Stimulated activated CD4-positive, alpha-beta T cell treated with anti-CD3 and anti-CD28 coated beads, Interleukin-12 subunit alpha, Interleukin-12 subunit beta, amount 100 ng/mL, for 48 hours (primary cell): ENCODE results near the gene ADAM12.
"Not testable (repeated sequence)": the region's sequence is repeated elsewhere in the genome, so short reads cannot be mapped to it uniquely, and the experiment has no call there.

ENCODE experiments used
- DNase-seq, 3 donors: peaks; one replicate each; pipeline ENCODE4 v3.0.0-alpha.2; 2020; ENCODE audit warnings: low read depth in 2 of 3, low spot score in 1 of 3

Gene ADAM12

DNA sequence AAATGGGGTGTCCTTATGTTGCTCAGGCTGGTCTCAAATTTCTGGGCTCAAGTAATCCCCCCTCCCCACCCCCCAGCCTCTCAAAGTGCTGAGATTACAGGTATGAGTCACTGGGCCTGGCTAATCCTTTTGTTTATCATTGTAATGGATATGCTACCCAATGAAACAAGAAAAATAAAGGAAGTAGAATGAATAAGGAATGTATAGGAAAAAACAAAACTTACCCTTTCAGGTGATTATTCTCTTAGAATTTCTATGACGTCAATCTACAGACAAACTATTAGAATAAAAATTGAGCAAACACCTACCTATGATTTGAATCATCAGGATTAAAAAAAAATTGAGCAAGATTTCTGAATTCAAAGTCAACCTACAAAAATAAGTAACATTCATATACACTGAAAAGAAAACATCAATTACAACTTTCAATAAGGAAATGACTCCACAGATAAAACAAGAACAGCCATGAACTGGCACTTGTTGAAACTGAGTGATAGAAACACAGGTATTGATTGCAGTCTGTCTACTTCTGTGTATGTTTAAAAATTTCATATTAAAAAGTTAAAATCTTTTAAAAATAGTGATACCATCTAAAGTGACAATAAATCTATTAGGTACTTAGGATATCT lies 12.2 kb downstream of the ADAM12 start:
- DNase-seq: no peak

DNA sequence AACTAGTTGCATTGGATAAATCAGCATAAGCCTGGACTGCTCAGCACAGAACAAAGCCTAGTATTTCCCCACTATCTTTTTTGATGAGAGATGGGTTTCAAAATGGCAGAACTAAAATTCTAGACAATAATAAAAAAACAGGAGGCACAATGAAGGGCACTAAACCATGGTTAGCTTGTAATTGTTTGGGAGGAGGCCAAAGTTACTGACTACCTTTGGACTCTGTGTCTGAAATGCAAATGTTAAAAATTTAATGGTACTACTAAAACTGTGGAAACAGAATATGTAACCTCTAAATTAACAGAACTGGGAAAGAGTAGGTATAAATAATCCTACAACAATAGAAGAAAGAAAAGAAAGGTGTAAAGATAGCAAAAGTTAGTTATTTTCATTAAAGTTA lies 13.0 kb downstream of the ADAM12 start:
- no peak for DNase-seq

DNA sequence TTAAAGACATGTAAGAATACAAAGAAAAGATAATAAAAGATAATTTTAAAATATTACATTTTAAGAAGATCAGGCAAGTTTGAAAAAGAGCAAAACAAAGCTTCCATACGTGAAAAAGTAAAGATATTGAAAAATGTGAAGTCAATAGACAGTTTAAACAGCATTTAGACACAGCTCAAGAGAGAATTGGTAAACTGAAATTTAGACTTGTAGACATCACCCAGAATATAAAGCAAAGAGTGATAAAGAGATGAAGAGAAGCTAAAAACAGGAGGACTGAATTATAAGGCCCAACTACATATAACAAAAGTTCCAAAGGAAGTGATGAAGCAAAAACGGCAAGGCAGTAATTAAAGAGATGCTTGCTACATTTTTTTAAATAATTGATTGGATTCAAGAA lies 13.8 kb downstream of the ADAM12 start:
- no peak for DNase-seq

DNA sequence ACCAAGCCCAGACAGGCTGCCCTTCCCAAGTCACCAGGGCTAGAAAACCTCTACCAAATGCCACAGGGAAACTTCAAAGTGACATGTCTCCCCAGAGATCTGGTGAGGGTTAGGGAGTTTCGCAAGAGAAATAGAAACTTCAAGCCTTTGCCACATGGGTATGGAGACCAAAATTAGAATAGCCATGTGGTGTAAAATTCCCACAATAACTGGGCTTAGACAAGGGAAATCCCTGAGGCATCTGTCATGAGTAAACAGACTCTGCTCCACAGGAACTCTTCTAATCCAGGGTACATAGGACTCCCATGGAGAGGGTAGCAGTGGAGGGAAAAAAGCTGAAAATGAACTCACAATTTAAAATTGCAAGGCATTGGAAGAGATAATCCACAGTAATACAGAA lies 14.3 kb downstream of the ADAM12 start:
- DNase-seq: no peak

DNA sequence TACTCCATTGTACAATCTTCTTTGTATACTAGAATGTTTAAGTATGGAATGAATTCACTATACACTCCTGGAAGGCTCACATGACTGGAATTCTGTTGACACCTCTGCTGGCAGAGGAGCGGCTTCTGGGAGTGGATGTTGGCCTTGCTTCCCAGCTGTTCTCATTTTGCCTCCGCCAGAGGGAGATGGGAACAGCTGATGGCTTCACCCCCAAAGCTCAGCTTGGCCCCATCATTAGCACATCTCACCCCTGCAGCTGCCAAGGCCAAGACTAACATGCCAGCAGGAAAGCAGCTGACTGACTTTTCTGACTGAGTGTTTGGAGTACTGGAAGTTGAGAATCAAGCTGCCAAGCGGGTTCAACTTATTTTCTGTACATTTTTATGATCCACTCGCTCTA lies 15.1 kb downstream of the ADAM12 start:
- DNase-seq: no peak

DNA sequence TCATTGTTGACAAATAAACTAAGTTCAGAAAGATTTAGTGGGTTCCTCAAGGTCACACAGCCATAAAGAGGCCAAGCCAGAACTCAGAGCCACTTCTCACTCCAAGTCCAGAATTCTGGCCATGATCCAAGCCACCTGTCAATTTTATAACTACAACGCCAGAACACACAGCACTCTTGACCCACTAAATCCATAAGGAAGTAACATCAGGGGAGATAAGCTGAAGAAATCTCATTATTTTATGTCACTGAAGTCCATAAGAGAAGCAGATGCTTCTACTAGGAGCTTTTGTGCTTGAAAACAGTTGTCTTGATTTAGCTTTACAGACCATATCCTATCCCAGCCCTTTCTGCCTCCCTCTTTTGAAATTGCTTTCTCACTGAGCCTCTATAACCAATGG lies 15.9 kb downstream of the ADAM12 start:
- DNase-seq: no peak

DNA sequence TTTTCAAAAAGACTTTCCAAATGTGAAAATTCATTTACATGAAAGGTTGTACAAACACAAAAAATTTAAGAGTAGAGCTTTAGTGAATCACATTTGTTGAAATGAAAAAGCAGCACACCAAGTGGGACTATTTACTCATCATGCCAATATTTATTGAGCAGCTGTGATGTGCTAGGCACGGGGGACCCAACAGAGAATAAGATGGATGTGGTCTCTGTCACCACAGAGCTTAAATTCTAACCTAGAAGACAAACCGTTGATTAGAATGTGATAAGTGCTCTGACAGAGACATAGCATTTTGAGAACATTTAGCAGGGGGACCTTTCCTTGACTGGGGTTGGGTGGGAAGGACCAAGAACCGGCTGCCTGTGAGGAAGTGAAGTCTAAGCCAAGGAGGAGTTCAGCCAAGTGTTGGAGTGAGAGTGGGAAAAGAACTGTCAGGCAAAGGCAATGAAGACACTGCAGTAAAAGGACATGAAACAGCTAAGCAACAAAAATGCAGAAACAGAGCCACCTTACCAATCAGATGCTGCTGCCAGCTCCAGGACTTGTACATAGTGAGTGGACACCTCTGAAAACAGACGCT lies 19.1 kb downstream of the ADAM12 start:
- DNase-seq: no peak

DNA sequence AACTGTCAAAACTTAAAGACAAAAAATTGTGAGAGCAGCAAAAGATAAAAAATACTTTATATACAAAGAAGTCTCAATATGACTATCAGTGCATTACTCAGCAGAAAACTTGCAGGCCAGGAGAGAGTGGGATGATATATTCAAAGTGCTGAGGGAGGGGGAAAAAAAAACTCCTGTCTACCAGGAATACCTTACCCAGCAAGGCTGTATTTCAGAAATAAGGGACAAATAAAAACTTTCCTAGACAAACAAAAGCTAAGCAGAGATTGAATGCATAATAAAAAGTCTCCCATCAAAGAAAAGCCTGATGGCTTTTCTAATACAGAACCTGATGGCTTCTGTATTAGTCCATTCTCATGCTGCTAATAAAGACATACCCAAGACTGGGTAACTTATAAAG lies 31.1 kb downstream of the ADAM12 start:
- no peak for DNase-seq

DNA sequence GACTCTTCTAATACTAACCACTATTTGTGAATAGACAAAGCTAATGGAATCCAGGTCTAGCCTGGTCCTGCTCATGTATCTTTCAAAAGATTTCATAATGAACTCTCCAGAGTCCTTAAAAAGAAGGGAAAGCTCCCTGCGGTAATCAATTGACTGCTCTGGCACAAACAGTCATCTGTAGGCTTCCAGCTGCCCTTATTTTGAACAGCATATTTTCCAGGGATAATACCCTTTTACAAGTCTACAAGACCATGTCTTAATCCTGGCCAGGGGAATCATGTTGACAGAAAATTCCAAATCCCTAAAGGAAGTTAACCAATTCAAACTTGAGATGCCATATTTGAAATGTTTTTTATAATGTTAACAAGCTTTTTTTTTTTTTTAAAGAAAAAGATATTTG lies 34.6 kb downstream of the ADAM12 start:
- DNase-seq: no peak

DNA sequence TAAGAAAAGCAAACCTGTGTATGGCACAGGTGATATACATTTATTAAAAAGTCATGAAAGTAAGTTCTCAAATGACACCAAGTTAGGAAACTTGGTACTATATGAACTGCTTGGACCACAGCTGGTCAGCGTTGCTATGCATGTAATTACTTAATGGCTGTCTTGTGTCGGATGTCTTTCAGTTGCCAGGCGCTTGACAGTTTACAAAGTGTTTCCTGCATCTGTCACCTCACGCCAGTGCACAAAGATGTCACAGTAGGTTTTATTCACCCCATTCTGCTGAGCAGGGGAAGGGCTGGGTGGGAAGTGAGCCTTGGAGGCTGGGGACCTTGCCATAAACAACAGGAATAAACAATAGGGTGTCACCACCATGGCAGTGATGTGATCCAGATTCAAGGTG lies 35.8 kb downstream of the ADAM12 start:
- DNase-seq: no peak

DNA sequence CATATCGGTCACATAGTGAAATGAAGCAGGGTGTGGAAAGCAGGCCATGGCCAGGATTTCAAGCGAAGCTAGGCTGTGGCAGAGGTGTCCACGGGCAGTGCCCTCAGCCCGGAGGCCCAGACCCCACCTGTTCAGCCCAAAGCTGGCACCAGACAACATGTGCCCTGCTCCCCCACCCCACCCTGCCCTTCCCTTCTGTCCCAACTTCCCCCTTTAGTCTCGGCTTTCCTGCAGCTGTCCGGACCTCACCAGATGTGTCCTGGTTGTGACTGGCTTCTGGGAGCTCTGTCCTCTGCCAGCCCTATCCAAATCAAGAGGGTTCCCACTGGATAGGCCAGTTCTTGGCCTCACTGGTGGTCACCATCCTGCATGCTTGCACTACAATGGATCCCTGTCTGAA lies 37.3 kb downstream of the ADAM12 start:
- no peak for DNase-seq

DNA sequence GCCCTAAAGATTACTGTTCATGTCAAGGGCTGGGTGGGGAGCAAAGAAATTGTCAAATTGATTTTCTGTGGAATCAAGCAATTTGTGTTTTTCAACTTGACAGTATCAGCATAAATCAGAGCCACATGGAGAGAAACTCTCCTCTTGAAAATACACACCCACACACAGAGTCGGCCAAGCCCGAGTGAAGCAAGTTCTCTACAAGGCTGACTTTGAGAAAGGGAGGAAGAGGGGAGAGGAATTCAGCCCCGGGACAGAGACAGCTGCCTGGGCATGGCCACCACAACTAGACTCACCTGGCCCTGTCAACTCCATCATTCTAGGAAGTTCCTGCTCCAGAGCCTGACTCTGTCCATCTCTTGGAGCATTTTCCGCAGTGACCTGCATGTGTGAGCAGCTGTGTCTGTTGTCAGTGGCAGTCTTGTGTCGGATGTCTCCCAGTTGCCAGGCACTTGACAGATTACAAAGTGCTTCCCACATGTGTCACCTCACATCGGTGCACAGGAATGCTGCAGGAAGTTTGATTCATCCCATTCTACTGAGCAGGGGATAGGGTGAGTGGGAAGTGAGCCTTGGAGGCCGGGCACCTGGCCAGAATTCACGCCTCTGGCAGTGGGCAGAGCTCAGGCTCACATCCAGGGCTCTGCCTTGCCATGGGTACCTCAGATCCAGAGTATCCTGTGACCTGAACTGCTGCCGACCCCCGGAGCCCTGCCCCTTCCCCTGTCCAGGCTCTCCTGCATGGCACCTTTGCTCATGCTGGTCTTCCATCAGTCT lies 37.9 kb downstream of the ADAM12 start:
- DNase-seq: no peak

DNA sequence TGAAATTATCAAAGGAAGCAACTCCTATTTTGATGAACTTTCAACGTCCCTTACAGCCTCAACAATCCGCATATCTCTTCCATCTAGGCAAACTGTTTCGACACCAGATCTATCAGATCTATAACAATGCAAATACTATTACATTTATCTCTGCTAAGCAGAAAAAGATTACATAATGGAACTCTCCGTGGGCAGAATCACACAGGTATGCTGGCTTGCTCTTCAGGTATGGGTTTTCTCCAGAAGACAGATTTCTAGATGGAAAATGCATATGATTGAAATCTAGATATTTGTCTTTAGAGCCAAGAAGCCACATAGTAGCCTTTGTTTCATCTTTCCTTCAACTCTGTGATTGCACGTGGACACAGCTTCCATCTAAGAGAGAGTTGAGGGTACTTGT lies 38.6 kb downstream of the ADAM12 start:
- DNase-seq: no peak

DNA sequence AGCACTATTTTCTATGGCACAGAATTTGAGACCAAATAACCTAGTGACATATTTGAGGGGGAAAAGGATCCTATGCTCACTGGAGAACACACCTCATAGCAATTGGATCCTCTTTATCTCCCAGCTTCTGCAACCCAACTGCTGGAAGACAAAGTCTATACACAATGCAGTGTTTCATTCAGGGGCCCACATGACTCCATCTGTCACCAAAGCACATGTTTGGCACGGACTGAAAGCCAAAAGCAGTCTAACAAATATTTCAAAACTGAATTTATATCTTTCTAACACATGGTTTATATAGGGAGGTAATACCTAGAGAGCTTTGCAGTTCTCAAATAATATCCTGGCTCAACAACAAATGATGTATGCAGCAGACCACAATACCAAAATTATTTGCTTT lies 39.2 kb downstream of the ADAM12 start:
- no peak for DNase-seq

DNA sequence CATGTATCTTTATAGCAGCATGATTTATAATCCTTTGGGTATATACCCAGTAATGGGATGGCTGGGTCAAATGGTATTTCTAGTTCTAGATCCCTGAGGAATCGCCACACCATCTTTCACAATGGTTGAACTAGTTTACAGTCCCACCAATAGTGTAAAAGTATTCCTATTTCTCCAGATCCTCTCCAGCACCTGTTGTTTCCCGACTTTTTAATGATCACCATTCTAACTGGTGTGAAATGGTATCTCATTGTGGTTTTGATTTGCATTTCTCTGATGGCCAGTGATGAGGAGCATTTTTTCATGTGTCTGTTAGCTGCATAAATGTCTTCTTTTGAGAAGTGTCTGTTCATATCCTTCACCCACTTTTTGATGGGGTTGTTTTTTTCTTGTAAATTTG lies 44.8 kb downstream of the ADAM12 start:
- not testable (repeated sequence) for DNase-seq

DNA sequence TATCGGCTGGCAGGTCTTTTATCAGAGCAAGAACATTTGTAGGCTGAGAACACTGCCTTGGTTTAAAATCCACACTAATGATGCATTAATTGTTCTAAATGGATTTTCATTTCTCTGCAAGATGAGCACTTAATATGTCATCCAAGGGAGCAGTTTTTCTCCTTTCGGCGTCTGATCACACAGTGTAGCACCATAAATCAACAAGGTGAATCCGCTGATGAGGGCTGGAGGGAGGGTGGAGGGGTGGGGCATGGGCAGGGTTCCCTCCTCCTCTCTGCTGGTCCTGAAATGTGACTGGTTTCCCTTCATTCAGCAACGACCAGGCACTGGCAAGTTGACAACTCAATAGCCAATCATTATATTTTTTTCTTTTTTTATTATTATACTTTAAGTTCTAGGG lies 45.6 kb downstream of the ADAM12 start:
- DNase-seq: no peak

DNA sequence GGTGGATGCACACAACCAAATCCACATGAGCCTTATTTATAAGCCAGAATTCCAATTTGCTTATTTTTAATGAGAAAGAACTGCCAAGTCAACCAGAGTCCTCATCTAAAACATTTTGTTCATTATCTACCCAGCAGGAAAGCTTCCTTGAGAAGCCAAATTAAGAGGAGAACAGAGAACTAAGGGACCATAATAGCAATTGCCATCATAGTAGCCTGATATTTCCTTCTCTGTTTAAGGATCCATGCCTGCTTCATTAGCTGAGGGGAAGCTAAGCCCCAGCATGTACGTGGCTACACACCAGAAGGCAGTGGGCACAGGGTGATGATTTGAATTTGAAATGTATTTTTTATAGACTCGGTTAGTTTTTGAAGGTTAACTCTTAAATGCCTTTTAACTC lies 46.8 kb downstream of the ADAM12 start:
- DNase-seq: no peak

DNA sequence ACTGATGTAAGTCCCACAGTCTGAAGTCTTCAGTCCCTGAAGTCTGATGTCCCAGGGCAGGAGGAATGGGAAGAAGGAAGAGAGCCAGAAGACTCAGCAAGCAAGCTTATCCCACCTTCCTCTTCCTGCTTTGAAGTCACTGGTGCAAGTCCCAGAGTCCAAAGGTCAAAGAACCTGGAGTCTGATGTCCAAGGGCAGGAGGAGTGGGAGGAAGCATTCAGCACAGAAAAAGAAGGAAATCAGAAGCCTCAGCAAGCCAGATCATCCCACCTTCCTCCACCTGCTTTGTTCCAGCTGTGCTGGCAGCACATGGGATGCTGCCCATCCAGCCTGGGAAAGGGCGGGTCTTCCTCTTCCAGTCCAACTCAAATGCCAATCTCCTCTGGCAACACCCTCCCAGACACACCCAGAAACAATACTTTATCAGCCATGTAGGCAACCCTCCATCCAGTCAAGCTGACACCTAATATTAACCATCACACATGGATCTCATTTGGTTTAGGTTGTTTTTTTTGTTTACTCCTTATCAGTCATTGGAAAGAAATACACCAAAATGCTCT lies 50.9 kb downstream of the ADAM12 start:
- no peak for DNase-seq

DNA sequence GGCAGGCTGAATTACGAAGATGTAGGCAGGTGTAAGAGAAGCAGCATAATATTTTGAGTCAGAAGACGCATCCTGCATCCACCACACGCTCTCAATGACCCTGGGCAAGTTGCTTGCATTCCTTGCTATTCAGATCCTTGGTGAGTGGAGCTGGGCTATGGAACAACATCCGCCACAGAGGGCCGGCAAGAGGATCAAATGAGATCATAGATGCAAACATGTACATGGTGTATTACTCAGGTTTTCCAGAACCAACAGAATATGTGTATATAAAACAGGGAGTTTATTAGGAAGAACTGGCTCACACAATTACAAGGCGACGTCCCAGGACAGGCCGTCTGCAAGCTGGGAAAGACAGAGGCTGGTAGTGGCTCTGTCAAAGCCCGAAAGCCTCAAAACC lies 51.5 kb downstream of the ADAM12 start:
- DNase-seq: no peak

DNA sequence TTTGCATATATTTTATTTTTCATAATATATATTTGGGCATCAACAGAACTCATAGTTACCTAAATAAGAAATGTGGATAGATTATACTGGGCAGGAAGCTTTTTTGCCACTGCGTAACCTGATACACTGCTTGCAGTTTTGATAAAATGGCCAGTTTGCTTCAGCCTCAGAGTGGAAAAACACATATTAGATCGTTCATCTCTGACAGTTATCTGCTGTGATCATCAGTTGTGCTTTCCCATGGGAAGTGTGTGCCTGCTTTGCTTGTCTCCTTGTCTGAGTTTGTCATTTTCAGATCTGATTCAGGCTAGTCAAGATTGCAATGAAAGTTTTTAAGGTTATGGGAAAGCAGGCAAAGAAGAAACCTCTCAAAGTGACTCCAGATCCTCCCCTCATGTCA lies 54.0 kb downstream of the ADAM12 start:
- no peak for DNase-seq

DNA sequence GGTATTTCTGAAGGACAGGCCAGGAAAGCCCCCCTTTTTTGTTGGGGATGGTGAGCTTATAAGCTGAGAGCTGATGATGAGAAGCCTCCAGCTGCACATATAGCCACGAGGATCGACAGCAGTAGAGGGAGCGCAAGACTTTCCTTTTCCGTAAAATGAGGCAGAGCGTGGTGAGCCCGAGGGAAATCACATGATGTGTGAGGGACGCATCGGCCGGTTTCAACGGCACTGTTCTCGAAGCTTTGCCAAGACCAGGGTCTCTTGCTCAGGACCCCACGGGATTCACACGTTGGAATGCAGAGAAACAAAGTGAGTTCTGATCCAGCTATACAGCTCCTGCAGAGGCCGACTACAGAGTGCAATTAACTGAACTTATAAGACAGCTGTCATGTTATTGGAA lies 55.7 kb downstream of the ADAM12 start:
- no peak for DNase-seq

DNA sequence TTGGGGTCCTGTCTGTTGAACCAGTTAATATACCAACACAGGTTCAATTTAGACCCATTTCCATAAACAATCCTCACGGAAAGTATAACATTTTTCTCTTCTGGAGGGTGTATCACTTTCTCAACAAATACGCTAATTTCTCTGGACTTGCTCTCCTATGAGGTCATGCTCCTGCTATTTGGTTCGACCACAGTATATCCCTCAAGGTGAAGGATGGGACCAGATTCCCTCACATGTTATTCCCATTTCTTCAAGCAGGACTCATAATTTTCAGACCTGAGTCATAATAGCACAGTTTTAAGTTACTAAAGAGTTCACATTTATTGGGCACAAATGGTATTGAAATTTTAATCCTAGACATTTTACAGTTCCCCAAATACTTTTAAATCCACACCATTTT lies 57.2 kb downstream of the ADAM12 start:
- DNase-seq: no peak
